SK-N-SH treated with all-trans-retinoic acid at 6 μM for 48 hours (cell line): ENCODE results near the gene GNAQ.

ENCODE experiments used
- ARNTL ChIP-seq: fragments of 450-650 bp; formaldehyde crosslinking; IDR thresholded peaks from 2 replicates; pipeline ENCODE4 v1.5.0; 2020; ENCODE audit warnings: low read depth, mild to moderate bottlenecking, moderate library complexity, borderline replicate concordance
- BACH2 ChIP-seq: fragments of 250-450 bp; sonication (Bioruptor Pico); IDR thresholded peaks from 2 replicates; pipeline ENCODE4 v1.9.0; 2021; ENCODE audit warnings: mild to moderate bottlenecking, borderline replicate concordance
- CSDC2 ChIP-seq: fragments of 250-450 bp; sonication (Bioruptor Pico); IDR thresholded peaks from 2 replicates; pipeline ENCODE4 v1.5.0; 2020; ENCODE audit warnings: mild to moderate bottlenecking, moderate library complexity
- ISL1 ChIP-seq: fragments of 250-450 bp; sonication (Bioruptor Pico); IDR thresholded peaks from 2 replicates; pipeline ENCODE4 v2.1.2; 2022; ENCODE audit warnings: mild to moderate bottlenecking, moderate library complexity
- OSR1 ChIP-seq: fragments of 250-450 bp; sonication (Bioruptor Pico); IDR thresholded peaks from 2 replicates; pipeline ENCODE4 v1.8.0; 2022; ENCODE audit warnings: moderate library complexity, mild to moderate bottlenecking, inconsistent platforms
- RARB ChIP-seq: fragments of 250-450 bp; sonication (Bioruptor Pico); IDR thresholded peaks from 2 replicates; pipeline ENCODE4 v1.8.0; 2021; ENCODE audit warnings: mild to moderate bottlenecking, moderate library complexity
- SNAI2 ChIP-seq: fragments of 250-450 bp; sonication (Bioruptor Pico); IDR thresholded peaks from 2 replicates; pipeline ENCODE4 v1.5.0; 2020; ENCODE audit warnings: mild to moderate bottlenecking, moderate library complexity
- TCF4 ChIP-seq: fragments of 250-450 bp; sonication (Bioruptor Pico); IDR thresholded peaks from 2 replicates; pipeline ENCODE4 v1.8.0; 2021; ENCODE audit warnings: mild to moderate bottlenecking, moderate library complexity, borderline replicate concordance
- ZFP3 ChIP-seq: fragments of 250-450 bp; sonication (Bioruptor Pico); IDR thresholded peaks from 2 replicates; pipeline ENCODE4 v1.5.0; 2020; ENCODE audit warnings: mild to moderate bottlenecking, moderate library complexity
- ZFP30 ChIP-seq: fragments of 450-650 bp; formaldehyde crosslinking; IDR thresholded peaks from 2 replicates; pipeline ENCODE4 v1.5.0; 2022; ENCODE audit warnings: mild to moderate bottlenecking, moderate library complexity
- ZNF565 ChIP-seq: fragments of 450-650 bp; formaldehyde crosslinking; conservative IDR thresholded peaks from 2 replicates; pipeline ENCODE4 v1.5.0; 2020; ENCODE audit warnings: low read depth, mild to moderate bottlenecking, moderate library complexity
- TF ChIP-seq, protein P1 (sequence below): fragments of 250-450 bp; sonication (Bioruptor Pico); IDR thresholded peaks from 2 replicates; pipeline ENCODE4 v1.8.0; 2020; ENCODE audit warnings: mild to moderate bottlenecking, moderate library complexity, borderline replicate concordance
- TF ChIP-seq, protein P2 (sequence below): fragments of 250-450 bp; sonication (Bioruptor Pico); IDR thresholded peaks from 2 replicates; pipeline ENCODE4 v1.5.1; 2021; ENCODE audit warnings: mild to moderate bottlenecking, moderate library complexity
- TF ChIP-seq, protein P3 (sequence below): fragments of 250-450 bp; sonication (Bioruptor Pico); IDR thresholded peaks from 2 replicates; pipeline ENCODE4 v1.5.1; 2020; ENCODE audit warnings: low read depth, mild to moderate bottlenecking, moderate library complexity

DNA sequence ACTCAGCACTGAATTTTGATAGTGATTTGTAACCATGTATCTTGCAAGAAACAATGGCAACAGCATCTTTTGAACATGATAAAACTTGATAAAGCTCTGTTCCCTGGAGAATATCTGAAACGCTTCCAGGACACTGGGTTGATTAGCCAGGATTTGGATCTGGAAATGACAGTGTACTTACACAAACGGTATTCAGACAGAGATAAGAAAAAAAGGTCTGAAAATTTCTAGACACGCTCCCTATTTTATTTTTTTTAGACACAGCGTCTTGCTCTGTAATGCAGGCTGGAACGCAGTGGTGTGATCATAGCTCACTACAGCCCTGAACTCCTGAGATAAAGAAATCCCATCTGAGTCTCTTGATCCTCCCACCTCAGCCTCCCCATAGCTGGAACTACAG lies 109.0 kb downstream of the GNAQ start:
- TF ChIP-seq OSR1 (no peak), CSDC2 (CRISPR knock-in tag) (no peak), ZFP30 (CRISPR knock-in tag) (no peak), BACH2 (CRISPR knock-in tag) (no peak), TCF4 (CRISPR knock-in tag) (no peak), RARB (CRISPR knock-in tag) (no peak), ZFP3 (CRISPR knock-in tag) (no peak), SNAI2 (CRISPR knock-in tag) (no peak), ISL1 (CRISPR knock-in tag) (peak; percentile 34; the same call in 1 of the 2 replicates), ZNF565 (CRISPR knock-in tag) (no peak), ARNTL (CRISPR knock-in tag) (no peak)
- TF ChIP-seq, protein P1, sequence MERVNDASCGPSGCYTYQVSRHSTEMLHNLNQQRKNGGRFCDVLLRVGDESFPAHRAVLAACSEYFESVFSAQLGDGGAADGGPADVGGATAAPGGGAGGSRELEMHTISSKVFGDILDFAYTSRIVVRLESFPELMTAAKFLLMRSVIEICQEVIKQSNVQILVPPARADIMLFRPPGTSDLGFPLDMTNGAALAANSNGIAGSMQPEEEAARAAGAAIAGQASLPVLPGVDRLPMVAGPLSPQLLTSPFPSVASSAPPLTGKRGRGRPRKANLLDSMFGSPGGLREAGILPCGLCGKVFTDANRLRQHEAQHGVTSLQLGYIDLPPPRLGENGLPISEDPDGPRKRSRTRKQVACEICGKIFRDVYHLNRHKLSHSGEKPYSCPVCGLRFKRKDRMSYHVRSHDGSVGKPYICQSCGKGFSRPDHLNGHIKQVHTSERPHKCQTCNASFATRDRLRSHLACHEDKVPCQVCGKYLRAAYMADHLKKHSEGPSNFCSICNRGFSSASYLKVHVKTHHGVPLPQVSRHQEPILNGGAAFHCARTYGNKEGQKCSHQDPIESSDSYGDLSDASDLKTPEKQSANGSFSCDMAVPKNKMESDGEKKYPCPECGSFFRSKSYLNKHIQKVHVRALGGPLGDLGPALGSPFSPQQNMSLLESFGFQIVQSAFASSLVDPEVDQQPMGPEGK: no peak
- TF ChIP-seq, protein P2, sequence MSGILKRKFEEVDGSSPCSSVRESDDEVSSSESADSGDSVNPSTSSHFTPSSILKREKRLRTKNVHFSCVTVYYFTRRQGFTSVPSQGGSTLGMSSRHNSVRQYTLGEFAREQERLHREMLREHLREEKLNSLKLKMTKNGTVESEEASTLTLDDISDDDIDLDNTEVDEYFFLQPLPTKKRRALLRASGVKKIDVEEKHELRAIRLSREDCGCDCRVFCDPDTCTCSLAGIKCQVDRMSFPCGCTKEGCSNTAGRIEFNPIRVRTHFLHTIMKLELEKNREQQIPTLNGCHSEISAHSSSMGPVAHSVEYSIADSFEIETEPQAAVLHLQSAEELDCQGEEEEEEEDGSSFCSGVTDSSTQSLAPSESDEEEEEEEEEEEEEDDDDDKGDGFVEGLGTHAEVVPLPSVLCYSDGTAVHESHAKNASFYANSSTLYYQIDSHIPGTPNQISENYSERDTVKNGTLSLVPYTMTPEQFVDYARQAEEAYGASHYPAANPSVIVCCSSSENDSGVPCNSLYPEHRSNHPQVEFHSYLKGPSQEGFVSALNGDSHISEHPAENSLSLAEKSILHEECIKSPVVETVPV (CRISPR knock-in tag): no peak
- TF ChIP-seq, protein P3, sequence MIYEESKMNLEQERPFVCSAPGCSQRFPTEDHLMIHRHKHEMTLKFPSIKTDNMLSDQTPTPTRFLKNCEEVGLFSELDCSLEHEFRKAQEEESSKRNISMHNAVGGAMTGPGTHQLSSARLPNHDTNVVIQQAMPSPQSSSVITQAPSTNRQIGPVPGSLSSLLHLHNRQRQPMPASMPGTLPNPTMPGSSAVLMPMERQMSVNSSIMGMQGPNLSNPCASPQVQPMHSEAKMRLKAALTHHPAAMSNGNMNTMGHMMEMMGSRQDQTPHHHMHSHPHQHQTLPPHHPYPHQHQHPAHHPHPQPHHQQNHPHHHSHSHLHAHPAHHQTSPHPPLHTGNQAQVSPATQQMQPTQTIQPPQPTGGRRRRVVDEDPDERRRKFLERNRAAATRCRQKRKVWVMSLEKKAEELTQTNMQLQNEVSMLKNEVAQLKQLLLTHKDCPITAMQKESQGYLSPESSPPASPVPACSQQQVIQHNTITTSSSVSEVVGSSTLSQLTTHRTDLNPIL (CRISPR knock-in tag): no peak
